HK-2 (cell line): Measurements from ENCODE around the gene HS3ST3A1.
"Not testable (repeated sequence)": the region's sequence is repeated elsewhere in the genome, so short reads cannot be mapped to it uniquely, and the experiment has no call there.

Source experiments
- DNase-seq: peaks from one replicate; pipeline ENCODE4 v3.0.0-alpha.2; 2018; ENCODE audit not compliant: unreplicated experiment

Gene HS3ST3A1

DNA sequence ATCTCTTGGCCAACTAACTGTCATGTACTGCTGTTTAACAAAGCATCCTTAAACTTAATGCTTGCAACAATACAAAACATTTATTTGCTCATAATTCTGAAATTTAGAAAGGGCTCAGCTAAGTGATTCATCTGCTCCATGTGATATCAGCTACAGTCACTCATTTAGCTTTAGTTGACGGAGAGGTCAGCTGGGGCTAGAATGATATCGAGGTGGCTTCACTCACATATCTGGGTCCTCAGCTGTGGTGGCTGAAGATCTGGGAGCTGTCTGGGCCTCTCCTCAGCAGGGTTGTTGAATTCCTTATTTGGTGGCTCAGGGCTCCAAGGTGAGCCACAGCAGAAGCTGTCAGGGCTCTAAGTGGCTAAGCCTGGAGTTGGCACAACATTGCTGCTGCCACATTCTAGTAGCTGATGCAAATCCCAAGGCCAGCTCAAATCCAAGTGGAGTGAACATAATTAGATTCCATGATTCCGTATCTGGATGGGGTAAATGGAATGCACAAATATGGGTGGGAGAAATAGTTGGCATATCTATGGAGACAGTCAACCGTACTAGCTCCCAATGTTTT is 62.8 kb downstream of the HS3ST3A1 start:
- no peak for DNase-seq

DNA sequence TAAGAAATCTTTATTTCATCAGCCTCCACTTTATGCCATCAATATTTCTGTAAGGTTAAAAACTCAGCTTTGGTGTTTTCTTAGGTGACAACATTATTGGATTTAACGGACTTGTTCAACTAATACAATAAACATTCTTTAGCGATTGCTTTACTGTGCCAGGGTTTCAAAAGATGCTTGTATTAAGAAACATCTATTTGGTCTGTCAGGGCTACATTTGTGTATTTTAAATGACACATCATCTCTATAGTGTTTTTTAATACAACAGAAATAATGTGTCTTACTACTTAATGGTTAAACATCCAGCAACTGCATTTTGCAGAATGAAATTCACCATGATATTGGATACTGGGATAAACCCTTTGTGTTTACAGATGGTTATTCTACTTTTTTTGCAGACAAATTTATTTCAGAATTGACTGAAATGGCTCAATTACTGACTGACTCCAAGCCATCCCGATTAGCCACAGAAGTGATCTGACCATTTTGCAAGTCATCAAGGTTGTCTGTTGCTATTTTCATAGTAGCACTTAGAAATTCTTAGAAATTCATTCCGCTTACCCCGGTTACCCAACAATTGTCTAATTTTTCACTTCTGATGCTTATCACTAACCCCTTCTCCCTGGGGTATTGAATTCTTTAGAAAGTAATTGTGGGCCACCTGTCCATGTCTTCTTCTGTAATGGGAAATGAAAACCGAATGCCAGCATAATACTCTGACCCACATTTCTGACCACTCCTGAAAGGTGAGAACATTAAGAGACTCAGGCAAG is 63.7 kb downstream of the HS3ST3A1 start:
- DNase-seq = no peak

DNA sequence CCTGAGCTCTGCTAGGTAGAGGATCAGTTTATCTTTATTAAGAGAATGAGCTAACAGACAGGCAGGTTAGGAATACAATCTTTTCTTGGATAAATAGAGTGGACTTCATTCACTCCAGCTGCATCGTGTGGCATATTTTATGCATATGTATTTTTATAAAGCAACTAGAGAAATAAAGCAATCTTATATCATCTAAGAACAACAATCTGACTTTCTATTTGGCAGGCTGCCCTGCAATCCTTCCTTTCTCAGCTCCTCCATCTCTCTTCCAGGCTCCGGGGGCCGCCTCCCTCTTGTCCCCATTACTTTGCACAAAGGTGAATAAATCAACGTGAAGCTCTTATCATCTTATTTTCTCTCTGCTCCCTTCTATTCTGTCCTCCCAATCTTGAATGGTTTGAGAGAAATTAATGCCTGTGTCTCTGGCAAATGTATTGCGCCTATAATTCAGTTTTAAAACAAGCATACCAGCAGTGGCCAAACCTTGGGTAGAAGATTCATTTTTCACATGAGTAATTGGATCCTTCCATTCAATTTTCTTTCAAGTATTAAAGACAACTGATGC is 64.5 kb downstream of the HS3ST3A1 start:
- no peak for DNase-seq

DNA sequence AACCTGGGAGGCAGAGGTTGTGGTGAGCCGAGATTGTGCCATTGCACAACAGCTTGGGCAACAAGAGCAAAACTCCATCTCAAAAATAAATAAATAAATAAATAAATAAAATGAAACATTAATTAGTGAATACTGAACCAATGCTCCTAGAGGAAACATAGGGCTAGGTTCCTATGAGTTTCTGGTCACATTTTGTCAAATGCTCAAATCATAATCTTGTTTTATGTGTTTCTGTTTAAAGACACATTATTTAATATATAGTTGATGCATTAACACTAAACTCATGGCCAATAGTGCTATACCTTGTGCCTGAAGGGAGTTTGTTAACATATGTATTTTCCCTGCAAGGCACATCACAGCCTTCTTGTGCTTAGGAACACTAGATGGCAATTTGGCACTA is 66.8 kb downstream of the HS3ST3A1 start:
- DNase-seq = no peak

DNA sequence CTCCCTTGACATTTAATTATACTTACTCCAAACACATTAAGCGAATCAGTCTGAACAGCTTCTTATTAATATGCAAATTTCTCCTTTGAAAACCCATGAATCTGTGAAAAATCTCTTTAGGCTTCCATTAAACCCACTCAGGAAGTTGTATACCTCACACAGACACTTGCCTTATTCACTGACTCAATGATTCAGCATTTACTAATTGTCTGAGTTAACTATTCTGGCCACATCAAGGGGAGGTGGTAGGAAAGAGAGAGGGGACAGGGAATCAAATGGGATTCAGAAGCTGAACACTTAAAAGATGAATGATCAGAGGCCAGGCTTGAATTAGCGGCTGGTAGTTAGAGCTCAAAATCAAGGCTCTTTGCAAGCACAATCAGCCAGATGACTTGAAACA is 70.0 kb downstream of the HS3ST3A1 start:
- DNase-seq = no peak

DNA sequence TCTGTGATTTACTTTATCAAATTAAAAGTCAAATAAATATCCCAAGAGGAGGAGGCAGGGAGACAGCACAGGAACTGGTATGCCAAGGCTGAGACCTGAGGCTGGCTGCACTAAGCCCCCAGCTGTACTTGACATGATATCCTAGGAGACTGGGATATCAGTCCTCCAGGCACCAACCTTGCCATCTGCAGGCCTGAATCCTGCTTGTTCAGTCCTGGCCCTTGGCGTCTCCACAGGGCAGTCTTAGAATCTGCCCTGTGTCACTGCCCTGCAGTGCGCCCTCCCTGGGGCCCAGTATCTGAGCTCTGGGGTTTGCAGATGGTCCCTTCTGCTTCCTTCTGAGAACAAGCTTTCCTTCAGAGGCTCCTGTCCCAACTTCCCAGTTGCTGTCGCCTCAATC is 75.9 kb downstream of the HS3ST3A1 start:
- no peak for DNase-seq

DNA sequence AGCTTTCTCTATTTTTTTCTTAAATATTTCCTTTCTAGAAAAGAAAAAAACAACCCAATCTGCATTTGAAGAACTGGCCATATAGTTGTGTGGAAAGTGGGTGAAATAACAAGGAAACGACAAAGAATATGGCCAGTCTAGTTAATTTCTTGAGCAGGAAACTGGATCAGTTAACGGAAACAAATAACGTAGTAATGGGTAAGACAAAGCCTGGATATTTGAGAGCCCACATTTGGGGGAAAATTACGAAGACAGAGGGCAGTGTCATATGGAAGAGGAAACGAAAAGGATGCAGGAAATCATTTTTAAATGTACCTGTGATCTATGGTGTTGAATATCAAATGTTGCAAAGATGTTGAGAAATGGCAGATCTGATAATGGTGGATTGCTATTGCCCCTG is 78.6 kb downstream of the HS3ST3A1 start:
- no peak for DNase-seq

DNA sequence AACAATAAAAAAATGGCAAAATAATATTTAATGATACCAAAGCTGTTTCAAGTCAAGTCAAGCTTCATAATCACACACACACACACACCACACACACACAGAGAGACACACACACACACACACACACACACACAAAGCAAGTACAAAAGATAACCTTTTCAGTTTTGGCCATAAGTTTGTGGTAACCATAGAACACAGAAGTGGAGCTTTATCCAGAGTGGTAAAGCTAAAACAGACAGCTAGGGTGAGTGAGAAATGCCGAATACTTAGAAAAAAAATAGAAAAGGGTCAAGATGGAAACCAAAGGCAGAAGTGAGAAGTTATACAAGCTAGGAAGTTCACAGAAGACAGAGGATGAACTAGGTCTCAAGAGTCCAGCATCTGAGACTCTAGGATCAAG is 79.0 kb downstream of the HS3ST3A1 start:
- DNase-seq = no peak

DNA sequence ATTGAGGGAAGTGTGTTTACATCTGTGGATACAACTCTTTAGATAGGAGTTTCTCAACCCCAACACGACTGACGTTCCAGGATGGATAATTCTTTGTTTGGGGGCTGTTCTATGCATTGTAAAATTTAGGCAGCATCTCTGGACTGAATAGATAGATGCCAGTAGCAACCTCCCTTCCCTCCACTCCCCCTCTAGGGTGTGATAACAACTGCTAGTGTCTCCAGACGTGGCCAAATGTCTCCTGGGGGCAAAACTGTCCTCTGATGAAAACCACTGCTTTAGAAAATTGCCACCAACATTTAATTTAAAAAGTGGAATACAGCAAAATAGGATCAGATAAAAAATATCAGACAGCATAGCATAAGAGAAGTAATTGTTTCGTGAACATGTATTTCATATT is 79.9 kb downstream of the HS3ST3A1 start:
- DNase-seq = no peak

DNA sequence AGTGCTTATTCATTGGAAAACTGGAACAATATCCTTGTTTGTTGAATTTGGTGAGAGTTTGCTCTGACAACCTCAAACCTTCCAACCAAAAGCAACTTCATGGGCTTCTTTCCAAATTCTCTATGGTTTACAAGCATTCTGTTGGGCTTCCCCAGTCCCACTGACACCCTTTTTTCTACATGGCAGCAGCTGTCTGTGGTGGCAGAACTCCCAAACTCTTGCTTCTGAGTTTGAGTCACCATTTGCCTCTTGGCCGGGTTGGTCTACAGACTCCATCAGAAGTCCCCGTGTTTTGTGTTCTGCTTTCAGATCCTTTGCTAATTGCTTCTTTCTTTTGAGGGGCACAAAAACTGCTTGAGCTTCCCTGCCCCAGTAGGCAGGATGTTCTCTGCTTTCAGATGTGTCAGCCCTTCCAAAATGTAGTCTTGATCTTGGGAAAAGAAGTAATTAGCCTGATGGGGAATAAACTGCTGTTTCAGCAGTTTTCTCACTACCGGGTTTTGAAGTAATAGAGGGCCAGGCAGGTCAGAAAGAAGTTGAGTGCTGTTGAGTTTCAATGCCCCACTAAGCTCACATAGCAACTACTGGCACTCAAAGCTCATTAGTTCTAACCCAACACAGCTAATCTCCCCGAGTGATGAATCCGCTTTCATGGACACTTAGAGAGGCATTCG is 80.7 kb downstream of the HS3ST3A1 start:
- no peak for DNase-seq

DNA sequence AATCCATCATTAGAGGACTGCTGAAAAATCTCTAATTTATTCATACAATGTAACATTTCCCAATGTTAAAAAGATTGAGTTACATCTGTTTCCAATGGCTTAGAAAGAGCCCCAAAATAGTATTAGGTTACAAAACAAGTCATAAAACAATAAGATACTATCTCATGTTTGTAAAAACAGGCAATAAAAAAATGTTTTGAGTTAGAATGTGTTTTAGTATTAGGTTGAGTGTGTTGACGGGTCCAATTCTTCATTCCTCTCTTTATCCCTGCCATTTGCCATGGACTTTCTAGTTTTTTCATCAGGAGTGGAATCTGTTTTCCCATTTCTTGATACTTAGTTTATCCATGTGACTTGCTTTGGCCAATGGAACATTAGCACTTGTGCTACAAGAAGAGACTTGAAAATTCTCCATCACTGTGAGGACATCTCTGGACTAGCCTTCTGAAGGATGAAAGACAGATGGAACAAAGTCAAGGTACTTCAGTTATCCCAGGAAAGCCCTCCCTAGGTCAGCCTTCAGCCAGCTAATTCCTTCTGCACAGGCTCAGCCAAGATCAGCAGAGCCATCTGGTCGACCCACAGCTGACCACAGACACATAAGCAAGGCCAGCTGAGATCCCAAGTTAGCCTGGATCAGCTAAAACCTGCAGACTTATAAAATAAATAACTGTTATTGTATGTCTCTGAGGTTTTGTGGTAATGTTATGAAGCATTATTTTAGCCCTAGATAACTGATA is 83.3 kb downstream of the HS3ST3A1 start:
- no peak for DNase-seq

DNA sequence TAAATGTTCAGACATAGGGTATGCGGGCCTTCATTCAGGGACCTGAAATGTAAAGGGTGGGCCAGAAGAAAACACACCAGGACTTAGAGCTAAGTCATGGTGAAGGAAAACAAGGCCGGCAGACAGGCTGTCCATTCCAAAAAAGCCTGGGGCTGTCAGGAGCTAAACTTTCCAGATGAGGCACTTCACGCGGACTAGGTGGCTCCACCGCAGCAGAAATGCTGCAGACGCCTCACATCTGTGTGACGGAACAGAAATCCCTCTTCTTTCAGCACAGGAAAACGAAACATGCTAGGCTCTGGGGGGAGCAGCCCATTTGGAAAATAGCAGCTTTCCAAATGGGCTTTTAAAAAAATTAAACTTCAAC is 88.7 kb downstream of the HS3ST3A1 start:
- DNase-seq = no peak

DNA sequence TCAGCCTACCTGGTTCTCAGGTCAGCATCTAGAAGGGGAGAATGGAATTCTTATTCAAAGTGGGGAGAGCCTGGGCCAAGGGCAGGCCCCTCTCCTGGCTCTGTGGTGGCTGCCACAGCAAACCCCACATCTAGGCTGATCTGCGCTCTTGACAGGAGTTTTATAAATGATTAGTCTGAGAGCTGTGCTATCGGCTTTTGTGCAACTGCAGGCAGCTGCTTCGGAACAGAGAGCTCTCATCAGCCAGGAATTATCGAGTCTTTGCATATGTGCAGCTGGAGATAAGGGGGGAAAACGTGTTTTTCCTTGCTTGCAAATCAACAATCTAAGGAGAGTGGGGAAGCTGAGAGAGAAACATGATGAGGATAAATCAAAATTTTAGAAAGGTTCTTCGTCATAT is 91.7 kb downstream of the HS3ST3A1 start:
- no peak for DNase-seq

DNA sequence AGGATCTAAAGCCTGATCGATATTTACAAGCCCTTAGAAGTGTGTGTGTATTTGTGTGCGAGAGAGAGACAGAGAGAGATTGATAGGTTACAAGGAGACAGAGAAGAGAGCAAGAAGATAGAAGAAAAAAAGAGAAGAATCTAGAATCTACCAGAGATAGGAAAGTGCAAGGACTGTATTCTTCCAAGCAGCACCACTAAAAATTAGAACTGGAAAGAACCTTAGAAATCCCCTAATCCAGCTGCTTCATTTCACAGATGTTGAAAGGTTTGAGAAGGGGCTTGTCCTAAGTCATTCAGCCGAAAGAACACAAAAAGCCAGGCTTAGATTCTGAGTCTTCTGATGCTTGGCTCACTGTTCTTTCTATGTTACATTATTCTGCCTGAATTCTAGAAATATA is 92.2 kb downstream of the HS3ST3A1 start:
- DNase-seq = no peak

DNA sequence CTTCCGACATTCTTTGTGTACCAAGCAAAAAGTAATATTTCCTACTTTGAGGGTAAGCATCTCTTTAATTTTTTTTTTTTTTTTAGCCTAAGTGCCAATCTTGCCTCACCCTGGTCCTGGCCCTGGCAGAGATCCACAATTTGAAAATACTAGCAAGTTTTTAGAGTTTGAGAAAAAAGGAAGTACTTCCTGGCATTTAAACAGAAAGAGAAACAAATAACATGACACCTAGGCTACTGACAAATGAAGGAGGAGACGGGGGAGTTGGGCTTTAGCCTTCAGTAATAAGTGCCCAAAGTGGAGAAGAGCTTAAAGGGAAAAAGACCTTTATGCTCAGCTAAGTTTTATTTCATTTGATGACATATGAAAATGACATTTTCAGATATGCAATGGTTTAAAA is 92.8 kb downstream of the HS3ST3A1 start:
- no peak for DNase-seq

DNA sequence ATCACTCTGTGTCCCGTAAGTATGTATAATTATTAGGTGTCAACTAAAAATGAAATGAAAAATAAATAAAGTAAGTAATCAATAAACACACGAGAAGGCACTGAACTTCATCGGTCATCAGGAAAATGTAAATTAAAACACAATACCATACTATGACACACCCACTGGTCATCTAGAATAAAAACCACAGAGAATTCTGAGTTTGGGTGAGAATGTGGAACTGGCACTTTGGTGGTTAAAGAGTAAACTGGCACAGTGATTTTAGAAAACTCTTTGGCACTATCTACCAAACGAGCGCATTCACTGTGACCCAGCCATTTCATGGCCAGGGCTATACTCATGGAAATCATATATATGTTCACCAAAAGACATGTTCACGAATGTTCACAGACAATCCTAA is 98.2 kb downstream of the HS3ST3A1 start:
- DNase-seq = no peak

DNA sequence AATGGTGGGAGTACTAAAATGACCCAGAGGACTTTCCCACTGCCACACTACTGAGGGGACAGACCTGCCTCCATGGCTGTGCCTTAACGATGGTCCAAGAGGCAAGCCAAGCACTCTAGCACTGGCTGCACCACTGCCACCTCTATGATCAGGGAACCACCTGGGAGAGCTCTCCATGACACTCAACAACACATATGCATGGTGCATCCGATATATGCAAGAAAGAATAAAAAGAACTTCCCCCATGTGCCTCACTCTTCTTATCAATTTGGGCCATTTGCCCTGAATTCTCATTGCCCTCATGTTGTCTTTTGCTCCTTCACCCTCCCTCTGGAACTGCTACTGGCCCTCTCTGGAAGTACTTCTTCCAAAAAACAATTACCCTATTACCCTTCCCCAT is 99.5 kb downstream of the HS3ST3A1 start:
- no peak for DNase-seq

DNA sequence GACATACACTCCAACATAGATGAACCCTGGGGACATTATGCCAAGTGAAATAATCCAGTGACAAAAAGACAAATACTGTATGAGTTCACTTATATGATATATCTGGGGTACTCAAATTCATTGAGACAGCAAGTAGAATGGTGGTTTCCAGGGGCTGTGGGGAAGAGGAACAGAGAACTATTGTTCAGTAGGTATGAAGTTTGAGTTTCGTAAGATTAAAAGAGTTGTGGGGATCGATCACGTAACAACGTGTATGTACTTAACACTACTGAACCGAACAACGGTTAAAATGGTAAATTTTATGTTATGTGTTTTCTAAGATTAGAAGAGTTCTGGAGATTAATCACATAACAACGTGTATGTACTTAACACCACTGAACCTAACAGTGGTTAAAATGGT is 100.8 kb downstream of the HS3ST3A1 start:
- no peak for DNase-seq

DNA sequence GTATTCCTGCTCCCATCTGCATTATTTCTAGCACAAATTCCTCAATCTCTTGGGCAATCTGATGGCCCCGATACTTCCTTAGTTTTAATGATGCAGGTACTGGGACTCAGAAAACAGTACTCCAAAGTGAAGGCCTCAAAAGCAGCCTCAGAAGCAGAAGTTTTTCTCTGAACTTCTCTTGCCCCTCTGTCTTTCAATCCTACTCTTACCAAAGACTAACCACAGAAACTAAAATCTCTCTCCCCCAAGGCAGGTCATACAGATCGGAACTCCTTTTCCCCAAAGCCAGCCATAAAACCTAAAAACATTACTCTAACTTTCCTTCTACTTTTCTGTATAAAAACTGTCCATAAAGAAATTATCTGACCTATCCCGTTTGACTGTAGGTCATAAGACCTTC is 103.5 kb downstream of the HS3ST3A1 start:
- no peak for DNase-seq

DNA sequence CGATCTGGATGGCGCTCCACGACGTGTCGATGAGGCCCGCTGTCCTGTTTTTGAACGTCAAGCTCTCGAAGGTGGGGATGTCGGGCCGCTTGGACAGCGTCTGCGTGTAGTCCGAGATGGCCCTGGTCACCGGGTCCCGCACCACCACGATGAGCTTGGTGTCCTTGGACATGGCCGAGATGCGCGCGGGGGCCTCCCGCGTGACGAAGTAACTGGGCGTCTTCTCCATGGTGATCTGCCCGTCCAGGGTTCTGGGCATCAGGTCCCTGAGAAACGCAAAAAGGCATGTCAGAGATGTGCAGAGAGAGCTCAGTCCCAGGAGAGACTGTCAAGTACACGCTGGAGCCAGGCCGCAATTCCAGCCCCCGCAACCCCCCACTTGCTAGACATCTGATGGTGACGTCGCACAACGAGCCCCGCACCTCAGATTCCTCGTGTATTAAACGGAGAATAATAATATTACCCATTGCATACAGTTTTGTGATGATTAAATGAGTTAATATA is 105.1 kb downstream of the HS3ST3A1 start:
- DNase-seq = not testable (repeated sequence)

DNA sequence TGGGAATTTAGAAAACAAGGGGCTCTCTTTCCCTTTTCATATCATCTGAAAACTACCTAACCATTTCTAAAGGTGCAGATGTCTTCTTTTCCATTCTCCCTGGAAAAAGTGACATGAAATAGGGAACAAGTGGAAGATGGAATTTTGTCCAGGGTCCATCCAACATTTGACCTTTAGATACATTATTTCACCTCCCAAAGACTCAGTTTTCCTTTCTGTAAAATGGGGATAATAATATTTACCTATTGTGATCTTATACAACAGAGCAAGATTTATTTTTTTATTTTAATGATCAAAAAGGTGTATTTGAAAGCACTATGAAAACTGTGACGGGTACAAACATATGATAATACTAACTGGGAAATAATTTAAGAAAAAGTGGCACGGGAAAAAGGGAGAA is 106.3 kb downstream of the HS3ST3A1 start:
- DNase-seq = no peak

DNA sequence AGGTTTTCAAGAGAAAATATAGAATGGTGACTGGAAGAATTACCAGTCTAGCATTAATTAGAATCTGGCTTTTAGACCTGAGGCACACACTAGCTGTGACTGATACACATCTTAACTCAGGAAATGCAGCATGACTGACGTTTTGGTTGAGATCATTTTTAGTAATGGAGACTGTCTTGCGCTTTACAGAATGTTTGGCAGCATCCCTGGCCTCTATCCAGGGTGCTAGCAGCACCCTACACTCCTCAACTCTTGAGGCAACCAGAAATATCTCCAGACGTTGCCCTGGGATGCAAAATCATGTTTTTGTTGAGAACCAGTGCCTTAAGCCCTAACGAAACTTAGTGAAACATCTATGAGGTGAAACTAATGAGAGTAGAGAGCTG is 109.0 kb downstream of the HS3ST3A1 start:
- DNase-seq = no peak
